ENCODE results near the gene LAMC1.

LAMC1 gene

GRCh38 chr1:183126528-183126927, 103.3 kb downstream of the LAMC1 start:
- Histone ChIP-seq H3K36me3 (ENCODE audit: insufficient read depth) (peaks cover 4% of the 10 kb centered on the region; the same call in 1 of the 2 replicates), H3K27ac (no peak overlapping the region), H3K4me3 (IDR thresholded peaks at IDR 0.05; ENCODE audit: insufficient read depth, low read depth, low read length) (no peak overlapping the region), H3K27me3 (ENCODE audit: insufficient read depth, low read depth) (no peaks in the 10 kb centered on the region), H3K9ac (no peak overlapping the region), H3K4me1 (ENCODE audit: low read depth, poor library complexity, severe bottlenecking) (peaks cover 26% of the 10 kb centered on the region), H4K20me1 (ENCODE audit: insufficient read depth) (no peaks in the 10 kb centered on the region), H3K79me2 (ENCODE audit: insufficient read depth, low read depth) (no peaks in the 10 kb centered on the region), H3K4me2 (no peak overlapping the region), H2AFZ (ENCODE audit: low read depth) (no peak overlapping the region)
- TF ChIP-seq, protein P1, sequence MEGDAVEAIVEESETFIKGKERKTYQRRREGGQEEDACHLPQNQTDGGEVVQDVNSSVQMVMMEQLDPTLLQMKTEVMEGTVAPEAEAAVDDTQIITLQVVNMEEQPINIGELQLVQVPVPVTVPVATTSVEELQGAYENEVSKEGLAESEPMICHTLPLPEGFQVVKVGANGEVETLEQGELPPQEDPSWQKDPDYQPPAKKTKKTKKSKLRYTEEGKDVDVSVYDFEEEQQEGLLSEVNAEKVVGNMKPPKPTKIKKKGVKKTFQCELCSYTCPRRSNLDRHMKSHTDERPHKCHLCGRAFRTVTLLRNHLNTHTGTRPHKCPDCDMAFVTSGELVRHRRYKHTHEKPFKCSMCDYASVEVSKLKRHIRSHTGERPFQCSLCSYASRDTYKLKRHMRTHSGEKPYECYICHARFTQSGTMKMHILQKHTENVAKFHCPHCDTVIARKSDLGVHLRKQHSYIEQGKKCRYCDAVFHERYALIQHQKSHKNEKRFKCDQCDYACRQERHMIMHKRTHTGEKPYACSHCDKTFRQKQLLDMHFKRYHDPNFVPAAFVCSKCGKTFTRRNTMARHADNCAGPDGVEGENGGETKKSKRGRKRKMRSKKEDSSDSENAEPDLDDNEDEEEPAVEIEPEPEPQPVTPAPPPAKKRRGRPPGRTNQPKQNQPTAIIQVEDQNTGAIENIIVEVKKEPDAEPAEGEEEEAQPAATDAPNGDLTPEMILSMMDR (conservative IDR thresholded peaks at IDR 0.05; ENCODE audit: low read depth, low read length) = no peak

DNA sequence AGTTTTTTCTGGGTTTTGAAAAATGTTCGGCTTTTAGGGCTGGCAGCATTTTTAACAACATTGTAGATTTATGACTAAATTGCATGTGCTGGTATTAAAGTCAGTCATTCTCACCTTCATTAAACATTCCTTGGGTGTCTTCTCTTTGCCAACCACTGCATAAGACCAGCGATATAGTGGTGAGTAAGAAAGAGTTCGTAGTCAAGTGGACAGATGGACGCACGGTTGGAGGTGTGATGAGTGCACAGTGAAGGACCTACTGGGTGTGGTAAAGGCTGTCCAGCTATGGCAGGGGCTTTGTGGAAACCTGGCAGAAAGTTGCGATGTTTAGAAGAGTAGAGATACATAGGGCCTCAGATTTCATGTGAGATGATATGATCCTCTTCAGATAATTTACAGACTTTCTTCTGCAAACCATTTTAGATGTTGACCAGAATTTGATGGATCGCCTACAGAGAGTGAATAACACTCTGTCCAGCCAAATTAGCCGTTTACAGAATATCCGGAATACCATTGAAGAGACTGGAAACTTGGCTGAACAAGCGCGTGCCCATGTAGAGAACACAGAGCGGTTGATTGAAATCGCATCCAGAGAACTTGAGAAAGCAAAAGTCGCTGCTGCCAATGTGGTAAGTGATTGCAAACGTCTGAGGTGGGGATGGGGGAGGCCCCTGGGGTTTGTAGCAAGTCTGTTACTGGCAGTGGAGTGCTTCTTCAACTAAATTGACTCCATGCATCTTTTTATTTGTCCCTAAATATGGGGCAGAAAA, 106.9 kb downstream of the LAMC1 start:
- Histone ChIP-seq H3K9ac (no peak overlapping the region), H3K4me2 (no peak overlapping the region), H2AFZ (ENCODE audit: low read depth) (no peak overlapping the region), H3K4me3 (IDR thresholded peaks at IDR 0.05; ENCODE audit: insufficient read depth, low read depth, low read length) (no peak overlapping the region), H3K27me3 (ENCODE audit: insufficient read depth, low read depth) (no peaks in the 10 kb centered on the region), H3K27ac (no peak overlapping the region), H3K79me2 (ENCODE audit: insufficient read depth, low read depth) (no peaks in the 10 kb centered on the region), H3K36me3 (ENCODE audit: insufficient read depth) (peaks cover 4% of the 10 kb centered on the region; the same call in 1 of the 2 replicates), H3K4me1 (ENCODE audit: low read depth, poor library complexity, severe bottlenecking) (no peaks in the 10 kb centered on the region), H4K20me1 (ENCODE audit: insufficient read depth) (no peaks in the 10 kb centered on the region)
- TF ChIP-seq, protein P1 (conservative IDR thresholded peaks at IDR 0.05; ENCODE audit: low read depth, low read length) = no peak

DNA sequence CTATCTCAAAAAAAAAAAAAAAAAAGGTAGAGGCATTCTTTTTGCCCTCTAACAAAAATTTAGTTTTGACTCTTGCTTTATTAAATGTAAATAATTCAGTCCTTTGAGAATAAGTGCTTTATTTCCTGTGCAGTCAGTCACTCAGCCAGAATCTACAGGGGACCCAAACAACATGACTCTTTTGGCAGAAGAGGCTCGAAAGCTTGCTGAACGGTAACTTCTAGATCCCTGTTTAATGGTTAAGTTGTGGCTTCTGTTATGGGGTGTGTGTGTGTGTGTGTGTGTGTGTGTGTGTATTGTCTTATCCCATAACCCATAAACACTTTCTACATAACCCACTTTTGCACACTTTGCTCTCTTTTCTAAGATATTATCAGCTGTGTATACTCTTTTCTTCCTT, 107.9 kb downstream of the LAMC1 start:
- TF ChIP-seq, protein P1 (conservative IDR thresholded peaks at IDR 0.05; ENCODE audit: low read depth, low read length) = no peak
- no peak overlapping the region for H2AFZ ChIP-seq (ENCODE audit: low read depth)
- no peaks in the 10 kb centered on the region for H3K27me3 ChIP-seq (ENCODE audit: insufficient read depth, low read depth)
- H3K4me2 ChIP-seq = no peak overlapping the region
- H4K20me1 ChIP-seq (ENCODE audit: insufficient read depth) = no peaks in the 10 kb centered on the region
- H3K79me2 ChIP-seq (ENCODE audit: insufficient read depth, low read depth) = no peaks in the 10 kb centered on the region
- H3K36me3 ChIP-seq (ENCODE audit: insufficient read depth) = peaks cover 6% of the 10 kb centered on the region; the same call in 1 of the 2 replicates
- H3K4me1 ChIP-seq (ENCODE audit: low read depth, poor library complexity, severe bottlenecking) = no peaks in the 10 kb centered on the region
- no peak overlapping the region for H3K4me3 ChIP-seq (IDR thresholded peaks at IDR 0.05; ENCODE audit: insufficient read depth, low read depth, low read length)
- no peak overlapping the region for H3K9ac ChIP-seq
- no peak overlapping the region for H3K27ac ChIP-seq

DNA sequence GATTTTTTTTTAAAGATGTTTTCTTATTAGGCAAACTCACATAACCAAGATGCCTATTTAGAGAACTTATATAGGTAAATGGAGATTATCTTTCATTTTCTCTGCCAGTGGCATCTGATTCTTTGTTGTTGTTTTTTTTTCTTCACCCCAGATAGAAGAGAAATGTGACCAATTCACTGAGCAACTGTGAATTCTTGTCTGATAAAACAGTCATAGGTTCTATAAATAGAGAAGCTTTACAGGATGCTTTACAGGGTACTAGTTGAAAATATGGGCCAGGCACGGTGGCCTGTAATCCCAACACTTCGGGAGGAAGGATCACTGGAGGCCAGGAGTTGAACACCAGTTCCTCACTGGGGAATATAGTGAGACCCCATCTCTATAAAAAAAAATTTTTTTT, 112.1 kb downstream of the LAMC1 start:
- Histone ChIP-seq H3K4me3 (IDR thresholded peaks at IDR 0.05; ENCODE audit: insufficient read depth, low read depth, low read length) (no peak overlapping the region), H3K4me2 (no peak overlapping the region), H3K79me2 (ENCODE audit: insufficient read depth, low read depth) (no peaks in the 10 kb centered on the region), H3K9ac (no peak overlapping the region), H3K4me1 (ENCODE audit: low read depth, poor library complexity, severe bottlenecking) (no peaks in the 10 kb centered on the region), H3K27ac (no peak overlapping the region), H2AFZ (ENCODE audit: low read depth) (no peak overlapping the region), H3K36me3 (ENCODE audit: insufficient read depth) (peaks cover 3% of the 10 kb centered on the region; the same call in 1 of the 2 replicates), H4K20me1 (ENCODE audit: insufficient read depth) (no peaks in the 10 kb centered on the region), H3K27me3 (ENCODE audit: insufficient read depth, low read depth) (no peaks in the 10 kb centered on the region)
- TF ChIP-seq, protein P1 (conservative IDR thresholded peaks at IDR 0.05; ENCODE audit: low read depth, low read length) = no peak
